Measurements from ENCODE around the gene TTLL11. TPM values are rescaled to one million over a fixed set of nuclear protein-coding genes. Genes with fewer than 3 reads are reported as not detected.

The TTLL11 gene
- total RNA-seq, 1 experiment from 2014 or later = 1.5 TPM

DNA sequence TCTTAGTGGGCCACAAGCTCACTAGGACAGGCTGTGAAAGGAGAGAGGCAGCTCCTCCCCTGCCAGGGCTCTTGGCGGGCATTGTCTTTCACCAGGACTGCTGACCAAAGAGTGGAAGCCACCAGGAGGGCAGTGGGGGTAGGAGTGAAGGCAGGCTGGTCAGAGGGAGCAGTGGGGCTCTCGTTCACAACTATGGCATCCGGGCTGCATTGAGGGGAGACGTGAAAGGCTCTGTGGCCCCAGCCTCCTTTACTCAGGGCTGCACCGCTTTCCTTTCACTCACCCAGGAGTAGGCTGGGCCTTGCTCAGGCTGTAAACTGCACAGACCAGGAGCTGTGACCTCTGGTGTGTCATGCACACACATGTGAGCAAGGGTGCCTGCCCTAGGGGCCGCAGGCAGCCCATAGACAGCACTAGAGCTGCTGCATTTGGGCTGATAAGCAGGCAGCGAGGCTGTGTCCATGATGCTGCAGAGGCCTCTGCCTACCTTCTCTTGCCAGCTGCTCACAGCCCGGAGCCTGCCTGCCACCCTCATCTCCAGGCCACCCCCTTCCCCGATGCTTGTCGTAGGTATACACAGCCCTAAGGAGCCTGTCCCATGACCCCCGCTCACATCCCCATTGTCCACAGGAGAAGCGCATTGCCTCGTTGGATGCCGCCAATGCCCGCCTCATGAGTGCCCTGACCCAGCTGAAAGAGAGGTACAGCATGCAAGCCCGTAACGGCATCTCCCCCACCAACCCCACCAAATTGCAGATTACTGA lies 311.2 kb downstream of the TTLL11 start:
- no peak for TF ChIP-seq CTCF (conservative IDR thresholded peaks at IDR 0.05)
- H3K79me2 ChIP-seq (ENCODE audit: insufficient read depth, low read length) = no peaks in the 10 kb centered on the region
- H4K20me1 ChIP-seq (ENCODE audit: control insufficient read depth, insufficient read depth, insufficient read length) = no peaks in the 10 kb centered on the region
- H3K27ac ChIP-seq (ENCODE audit: insufficient read length, low read depth, low read length) = no peak overlapping the region
- peaks cover 26 to 52% (median 34%) of the 10 kb centered on the region in 3 experiments; a peak in 6 of 7 replicates for H3K36me3 Mint-ChIP-seq (ENCODE audit: insufficient read depth in 1 of 3, low read depth in 3 of 3)
- no peaks in the 10 kb centered on the region; a peak in 1 of 5 replicates for H3K9me3 Mint-ChIP-seq
- no peak overlapping the region for H2BK120ac ChIP-seq (ENCODE audit: low read depth, low read length, poor library complexity, severe bottlenecking)
- H3T11ph ChIP-seq (ENCODE audit: low read length) = no peak overlapping the region
- no peak overlapping the region for H2BK12ac ChIP-seq (ENCODE audit: insufficient read length, low read depth, low read length)
- no peak overlapping the region for H2BK20ac ChIP-seq (ENCODE audit: low read depth, low read length, poor library complexity, severe bottlenecking)
- no peak overlapping the region for H4K8ac ChIP-seq (replicated peaks; ENCODE audit: insufficient read length, low read depth, low read length)
- no peak overlapping the region for H3K56ac ChIP-seq (ENCODE audit: insufficient read length, low read depth, low read length)
- no peak overlapping the region for H3K9ac ChIP-seq (ENCODE audit: extremely low read depth, insufficient read length, low read length)
- H2BK5ac ChIP-seq (ENCODE audit: insufficient read length, low read length) = no peak overlapping the region
- no peak overlapping the region for H3K23ac ChIP-seq (ENCODE audit: insufficient read length, low read depth, low read length)
- H3K79me1 ChIP-seq (ENCODE audit: insufficient read depth, low read depth, low read length, poor library complexity, severe bottlenecking) = no peaks in the 10 kb centered on the region
- H4K5ac ChIP-seq (ENCODE audit: insufficient read length, low read depth, low read length) = no peak overlapping the region
- no peak overlapping the region for H3K4ac ChIP-seq (ENCODE audit: low read depth, low read length)
- H3K4me3 Mint-ChIP-seq = no peak overlapping the region
- no peak overlapping the region for H3K18ac ChIP-seq (ENCODE audit: insufficient read length, low read depth, low read length)
- WGBS (ENCODE audit: extremely low coverage, insufficient read length, low lambda C conversion rate) = no CpG with 5 or more reads among the region's 17 CpGs
- peak; percentile 18 for DNase-seq
- no peak overlapping the region for H2AK5ac ChIP-seq (ENCODE audit: insufficient read length, low read length)
- no peak overlapping the region for H4K91ac ChIP-seq (ENCODE audit: insufficient read length, low read depth, low read length)
- no peak overlapping the region; the same call in 1 of the 2 replicates for H3K14ac ChIP-seq (ENCODE audit: insufficient read depth, low read length)
- peaks cover 45% of the 10 kb centered on the region in 2 experiments for H3K4me1 Mint-ChIP-seq
- H3K27me3 ChIP-seq (ENCODE audit: insufficient read depth, low read length) = no peaks in the 10 kb centered on the region
- H3K27ac Mint-ChIP-seq = peak overlapping the region in 2 of 3 experiments; percentile 69 to 85; a peak in 4 of 7 replicates
- H2BK15ac ChIP-seq (ENCODE audit: low read depth, low read length) = no peak overlapping the region
- H3K23me2 ChIP-seq (ENCODE audit: insufficient read length, low read depth, low read length, poor library complexity, severe bottlenecking) = no peaks in the 10 kb centered on the region
- H2AFZ ChIP-seq (ENCODE audit: low read length) = no peak overlapping the region
- peaks cover 2% of the 10 kb centered on the region; the same call in 1 of the 2 replicates for H3K4me1 ChIP-seq (ENCODE audit: insufficient read depth, low read length)
- H3K4me2 ChIP-seq (ENCODE audit: insufficient read depth, insufficient read length, low read length) = no peak overlapping the region
- H3K9me3 ChIP-seq (ENCODE audit: control insufficient read depth, low read depth, low read length) = no peaks in the 10 kb centered on the region
- no peaks in the 10 kb centered on the region; the same call in 1 of the 2 replicates for H3K27me3 Mint-ChIP-seq (ENCODE audit: low read depth)

Data from H9 (cell line).